Loucy (cell line): ENCODE data around the gene GNAI1.

Experiments
- H2AFZ ChIP-seq: fragments of 200-600 bp; sonication (generic); 2 replicates; pipeline ENCODE4 v1.6.0; 2016; ENCODE audit warnings: antibody characterized with exemption, mild to moderate bottlenecking, low read length, moderate library complexity
- H3F3A ChIP-seq: fragments of 200-600 bp; 2 replicates; pipeline ENCODE4 v1.6.0; 2016; ENCODE audit warnings: antibody characterized with exemption, low read depth, mild to moderate bottlenecking
- H3K27me3 ChIP-seq: fragments of 200-600 bp; sonication (generic); 2 replicates; pipeline ENCODE4 v1.6.1; 2014; ENCODE audit warnings: low read length, mild to moderate bottlenecking; ENCODE audit not compliant: insufficient read depth, poor library complexity, severe bottlenecking
- H3K36me3 ChIP-seq: fragments of 200-600 bp; sonication (generic); 2 replicates; pipeline ENCODE4 v1.6.1; 2016; ENCODE audit warnings: low read length; ENCODE audit not compliant: insufficient read depth
- H3K4me1 ChIP-seq: fragments of 200-600 bp; sonication (generic); 2 replicates; pipeline ENCODE4 v1.5.1; 2014; ENCODE audit warnings: low read length, mild to moderate bottlenecking; ENCODE audit not compliant: insufficient read depth, poor library complexity, severe bottlenecking
- H3K4me2 ChIP-seq: fragments of 200-600 bp; sonication (generic); 2 replicates; pipeline ENCODE4 v1.6.0; 2014; ENCODE audit warnings: antibody characterized with exemption, low read length, low read depth, mild to moderate bottlenecking; ENCODE audit not compliant: poor library complexity, severe bottlenecking
- H3K4me3 ChIP-seq: fragments of 200-600 bp; sonication (generic); 2 replicates; pipeline ENCODE4 v1.5.1; 2014; ENCODE audit warnings: low read length, mild to moderate bottlenecking, mixed read lengths; ENCODE audit not compliant: poor library complexity, severe bottlenecking
- H3K79me2 ChIP-seq: fragments of 200-600 bp; sonication (generic); 2 replicates; pipeline ENCODE4 v1.6.1; 2014; ENCODE audit warnings: low read length; ENCODE audit not compliant: insufficient read depth
- H3K9ac ChIP-seq: fragments of 200-600 bp; sonication (generic); 2 replicates; pipeline ENCODE4 v1.6.0; 2014; ENCODE audit warnings: mild to moderate bottlenecking, low read depth, low read length, moderate library complexity; ENCODE audit not compliant: poor library complexity, severe bottlenecking
- H3K9me2 ChIP-seq: fragments of 200-600 bp; sonication (generic); replicated peaks from 2 replicates; pipeline ENCODE4 v1.6.1; 2016; ENCODE audit warnings: low read depth, low read length, mixed read lengths
- H3K9me3 ChIP-seq: fragments of 200-600 bp; sonication (generic); 2 replicates; pipeline ENCODE4 v1.6.1; 2014; ENCODE audit warnings: mild to moderate bottlenecking, antibody characterized with exemption, low read length, low read depth; ENCODE audit not compliant: insufficient read depth
- H4K20me1 ChIP-seq: fragments of 200-600 bp; sonication (generic); 2 replicates; pipeline ENCODE4 v1.6.0; 2014; ENCODE audit warnings: antibody characterized with exemption, low read length, mild to moderate bottlenecking; ENCODE audit not compliant: insufficient read depth, poor library complexity, severe bottlenecking
- EZH2phosphoT487 ChIP-seq: fragments of 200-600 bp; IDR thresholded peaks from 2 replicates; pipeline ENCODE4 v1.6.1; 2018; ENCODE audit warnings: antibody characterized with exemption, mild to moderate bottlenecking, moderate library complexity, borderline replicate concordance
- TF ChIP-seq, protein P1 (sequence below): fragments of 200-600 bp; sonication (generic); conservative IDR thresholded peaks from 2 replicates; pipeline ENCODE4 v1.5.1; 2014; ENCODE audit warnings: mild to moderate bottlenecking, antibody characterized with exemption, low read length

GNAI1 gene

DNA sequence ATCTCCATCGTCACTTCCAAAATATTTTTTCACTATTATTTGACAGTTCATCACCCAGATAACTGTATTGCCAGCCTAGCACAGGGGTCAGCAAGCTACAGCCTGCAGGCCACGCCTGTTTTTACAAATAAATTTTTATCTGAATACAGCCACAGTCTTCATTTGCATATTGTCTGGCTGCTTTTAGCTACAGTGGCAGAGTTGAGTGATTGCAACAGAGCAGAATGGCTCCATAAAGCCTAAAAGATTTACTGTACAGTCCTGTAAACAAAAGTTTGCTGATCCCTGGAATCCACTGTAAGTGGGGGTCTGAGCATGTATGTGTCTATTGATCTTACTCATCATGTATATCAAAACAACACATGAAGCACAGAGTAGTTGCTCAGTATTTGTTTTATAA lies 45.9 kb upstream of the GNAI1 start:
- TF ChIP-seq EZH2phosphoT487: no peak
- TF ChIP-seq, protein P1, sequence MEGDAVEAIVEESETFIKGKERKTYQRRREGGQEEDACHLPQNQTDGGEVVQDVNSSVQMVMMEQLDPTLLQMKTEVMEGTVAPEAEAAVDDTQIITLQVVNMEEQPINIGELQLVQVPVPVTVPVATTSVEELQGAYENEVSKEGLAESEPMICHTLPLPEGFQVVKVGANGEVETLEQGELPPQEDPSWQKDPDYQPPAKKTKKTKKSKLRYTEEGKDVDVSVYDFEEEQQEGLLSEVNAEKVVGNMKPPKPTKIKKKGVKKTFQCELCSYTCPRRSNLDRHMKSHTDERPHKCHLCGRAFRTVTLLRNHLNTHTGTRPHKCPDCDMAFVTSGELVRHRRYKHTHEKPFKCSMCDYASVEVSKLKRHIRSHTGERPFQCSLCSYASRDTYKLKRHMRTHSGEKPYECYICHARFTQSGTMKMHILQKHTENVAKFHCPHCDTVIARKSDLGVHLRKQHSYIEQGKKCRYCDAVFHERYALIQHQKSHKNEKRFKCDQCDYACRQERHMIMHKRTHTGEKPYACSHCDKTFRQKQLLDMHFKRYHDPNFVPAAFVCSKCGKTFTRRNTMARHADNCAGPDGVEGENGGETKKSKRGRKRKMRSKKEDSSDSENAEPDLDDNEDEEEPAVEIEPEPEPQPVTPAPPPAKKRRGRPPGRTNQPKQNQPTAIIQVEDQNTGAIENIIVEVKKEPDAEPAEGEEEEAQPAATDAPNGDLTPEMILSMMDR: no peak
- Histone ChIP-seq H3F3A (no peaks in the 10 kb centered on the region), H3K27me3 (no peaks in the 10 kb centered on the region), H3K9me3 (no peaks in the 10 kb centered on the region), H3K4me3 (no peak overlapping the region), H3K9ac (no peak overlapping the region), H4K20me1 (no peaks in the 10 kb centered on the region), H3K36me3 (no peaks in the 10 kb centered on the region), H3K9me2 (no peaks in the 10 kb centered on the region), H3K4me2 (peak overlapping the region; percentile 29), H3K4me1 (peaks cover 21% of the 10 kb centered on the region), H2AFZ (peak overlapping the region; percentile 56; the same call in 1 of the 2 replicates), H3K79me2 (no peaks in the 10 kb centered on the region)

DNA sequence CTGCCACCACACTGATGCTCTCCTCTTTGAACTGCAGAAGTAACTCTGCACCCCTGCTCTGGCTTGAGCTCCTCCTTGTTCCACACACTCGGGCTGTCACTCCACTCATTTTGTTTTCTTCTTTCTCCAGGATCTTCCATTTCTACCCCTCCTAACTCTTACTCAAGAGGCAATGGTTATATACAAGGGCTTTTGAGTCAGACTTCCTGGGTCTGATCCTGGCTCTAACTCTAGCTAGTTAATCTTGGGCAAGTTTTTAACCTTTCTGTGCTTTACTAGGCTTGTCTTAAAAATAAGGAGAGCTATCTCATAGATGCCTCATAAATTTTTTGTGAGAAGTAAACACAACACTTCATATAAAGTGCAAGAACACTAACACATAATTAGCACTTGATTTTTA lies 45.3 kb upstream of the GNAI1 start:
- Histone ChIP-seq H3K4me3 (no peak overlapping the region), H3K79me2 (no peaks in the 10 kb centered on the region), H3K9ac (no peak overlapping the region), H4K20me1 (no peaks in the 10 kb centered on the region), H3K36me3 (no peaks in the 10 kb centered on the region), H2AFZ (peak overlapping the region; percentile 76), H3K9me2 (no peaks in the 10 kb centered on the region), H3K4me1 (peaks cover 22% of the 10 kb centered on the region), H3F3A (no peaks in the 10 kb centered on the region), H3K27me3 (no peaks in the 10 kb centered on the region), H3K4me2 (no peak overlapping the region), H3K9me3 (no peaks in the 10 kb centered on the region)
- TF ChIP-seq, protein P1: no peak
- TF ChIP-seq EZH2phosphoT487: no peak

DNA sequence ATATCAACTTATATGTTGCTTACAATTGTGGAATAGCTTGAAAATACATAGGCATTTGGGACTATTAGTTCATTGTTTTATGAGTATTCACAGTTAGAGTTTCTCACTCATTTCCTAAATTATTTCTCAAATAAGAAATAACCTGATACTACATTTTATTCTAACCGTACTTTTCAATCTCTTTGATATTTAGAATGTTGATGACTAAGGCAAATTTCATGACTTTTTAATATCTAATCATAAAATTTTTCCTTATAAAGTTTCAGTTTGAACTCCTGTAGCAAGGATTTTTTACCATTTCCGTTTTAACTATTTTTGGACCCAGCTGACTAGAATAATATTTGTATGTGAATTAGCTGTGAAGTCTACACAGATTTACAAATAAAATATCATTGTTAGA lies 41.3 kb upstream of the GNAI1 start:
- Histone ChIP-seq H3K9me2 (no peaks in the 10 kb centered on the region), H3F3A (no peaks in the 10 kb centered on the region), H3K4me2 (no peak overlapping the region), H2AFZ (no peak overlapping the region), H3K9me3 (no peaks in the 10 kb centered on the region), H3K9ac (no peak overlapping the region), H3K4me1 (peaks cover 23% of the 10 kb centered on the region), H3K36me3 (no peaks in the 10 kb centered on the region), H3K4me3 (no peak overlapping the region), H4K20me1 (no peaks in the 10 kb centered on the region), H3K79me2 (no peaks in the 10 kb centered on the region), H3K27me3 (no peaks in the 10 kb centered on the region)
- TF ChIP-seq EZH2phosphoT487: no peak
- TF ChIP-seq, protein P1: no peak
